Left ventricle myocardium inferior (tissue), 1 donor: ENCODE results near the gene BMP7. TPM values are rescaled to one million over a fixed set of nuclear protein-coding genes. Genes with fewer than 3 reads are reported as not detected.

Source experiments
- DNase-seq: peaks from one replicate; pipeline ENCODE4 v3.0.0-alpha.2; 2020
- H3K27ac ChIP-seq: fragments of 200-600 bp; replicated peaks from 2 replicates; pipeline ENCODE4 v1.8.0; 2021
- H3K27me3 ChIP-seq: fragments of 200-600 bp; 2 replicates; pipeline ENCODE4 v1.8.0; 2021; ENCODE audit warnings: low read depth
- H3K36me3 ChIP-seq: fragments of 200-600 bp; 2 replicates; pipeline ENCODE4 v1.8.0; 2021
- H3K4me1 ChIP-seq: fragments of 200-600 bp; 2 replicates; pipeline ENCODE4 v1.8.0; 2021
- H3K4me3 ChIP-seq: fragments of 200-600 bp; 2 replicates; pipeline ENCODE4 v1.8.0; 2021; ENCODE audit warnings: mild to moderate bottlenecking, moderate library complexity
- H3K9me3 ChIP-seq: fragments of 200-600 bp; replicated peaks from 2 replicates; pipeline ENCODE4 v1.8.0; 2021
- CTCF ChIP-seq: fragments of 200-600 bp; IDR thresholded peaks from 2 replicates; pipeline ENCODE4 v1.8.0; 2021; ENCODE audit warnings: antibody characterized with exemption, mild to moderate bottlenecking, borderline replicate concordance
- intact Hi-C: fragments of 100-400 bp; cut with micrococcal nuclease; formaldehyde crosslinking; loops from one replicate; pipeline ENCODE4 v1.11.0; 2022
- total RNA-seq: library from RNA; stranded (reverse); fragmentation: NEBNext Ultra II Directional; extraction: Animal tissue kit (Norgen Biotek cat#: 25700); gene quantifications from one replicate; pipeline ENCODE4 v1.2.1, GENCODE V29; 2021
- donor health status: DM: no; HTN: yes; CAD: no; lungs with severe emphysema.

The BMP7 gene
- total RNA-seq, 1 donor from 2014 or later, result 19.9 TPM

DNA sequence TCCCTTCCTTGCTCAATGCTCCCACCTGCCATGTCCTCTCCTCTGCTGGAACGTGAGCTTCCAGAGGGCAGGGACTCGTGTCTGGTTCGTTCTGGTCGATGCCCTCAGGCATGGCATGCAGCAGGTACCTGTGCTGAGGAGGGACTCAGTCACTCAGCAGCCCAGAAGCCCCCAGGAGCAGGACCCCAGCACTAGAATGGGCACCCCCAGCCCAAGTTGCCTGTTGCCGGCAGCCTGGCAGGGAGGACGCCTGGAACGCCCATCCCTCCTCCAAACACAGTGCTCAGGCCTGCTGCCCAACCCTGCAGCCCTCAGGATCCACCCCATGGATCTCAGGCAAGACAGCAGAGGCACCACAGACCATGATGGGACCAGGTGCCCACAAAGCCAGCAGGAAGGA lies 40.6 kb downstream of the BMP7 start:
- Histone ChIP-seq H3K27ac (no peak overlapping the region), H3K4me1 (peaks cover 14% of the 10 kb centered on the region), H3K36me3 (no peaks in the 10 kb centered on the region), H3K27me3 (peaks cover 5% of the 10 kb centered on the region), H3K9me3 (no peaks in the 10 kb centered on the region), H3K4me3 (no peak overlapping the region)
- no peak for TF ChIP-seq CTCF
- DNase-seq, result no peak
- intact Hi-C loops, result no loop called here

DNA sequence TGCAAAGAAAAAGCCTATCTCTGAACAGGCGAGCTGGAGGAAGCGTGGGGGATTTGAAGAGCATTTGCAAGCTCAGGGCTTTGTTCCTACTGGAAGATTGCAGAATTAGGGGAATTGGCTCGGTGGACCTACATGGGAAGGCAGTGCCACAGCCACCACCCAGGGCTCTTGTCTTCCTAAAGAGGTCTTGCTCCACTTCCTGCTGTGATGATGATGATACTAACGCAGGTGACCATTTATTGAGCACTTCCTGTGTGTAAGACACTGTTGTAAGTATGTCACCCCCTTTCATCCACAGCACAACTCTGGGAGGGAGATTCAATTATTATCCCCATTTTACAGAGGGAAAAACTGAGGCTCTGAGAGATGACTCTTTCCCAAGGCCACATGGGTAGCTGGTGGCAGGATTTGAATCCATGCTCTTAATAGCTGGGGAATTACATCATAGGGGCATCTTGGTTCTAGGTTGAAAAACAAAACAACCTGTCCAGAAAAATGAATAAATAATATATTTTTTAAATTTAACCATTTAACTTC lies 41.2 kb downstream of the BMP7 start:
- Histone ChIP-seq H3K9me3 (no peaks in the 10 kb centered on the region), H3K36me3 (no peaks in the 10 kb centered on the region), H3K27me3 (peaks cover 7% of the 10 kb centered on the region), H3K4me3 (no peak overlapping the region), H3K4me1 (peaks cover 14% of the 10 kb centered on the region), H3K27ac (no peak overlapping the region)
- no peak for DNase-seq
- TF ChIP-seq CTCF, result no peak
- intact Hi-C loops, result no loop called here

- intact Hi-C loops, result no loop called here
- no peak for DNase-seq
- no peak for TF ChIP-seq CTCF
- Histone ChIP-seq H3K9me3 (no peaks in the 10 kb centered on the region), H3K4me1 (peaks cover 14% of the 10 kb centered on the region), H3K27ac (no peak overlapping the region), H3K27me3 (peaks cover 7% of the 10 kb centered on the region), H3K36me3 (no peaks in the 10 kb centered on the region), H3K4me3 (no peak overlapping the region)
Measured at GRCh38 chr20:57224641-57225138, 41.8 kb downstream of the BMP7 start.

- Histone ChIP-seq H3K36me3 (no peaks in the 10 kb centered on the region), H3K27me3 (peaks cover 7% of the 10 kb centered on the region), H3K9me3 (no peaks in the 10 kb centered on the region), H3K4me1 (peaks cover 14% of the 10 kb centered on the region), H3K27ac (no peak overlapping the region), H3K4me3 (no peak overlapping the region)
- DNase-seq, result peak; percentile 27
- no peak for TF ChIP-seq CTCF
- intact Hi-C loops, result no loop called here
Measured at GRCh38 chr20:57223648-57224489, 42.6 kb downstream of the BMP7 start.

DNA sequence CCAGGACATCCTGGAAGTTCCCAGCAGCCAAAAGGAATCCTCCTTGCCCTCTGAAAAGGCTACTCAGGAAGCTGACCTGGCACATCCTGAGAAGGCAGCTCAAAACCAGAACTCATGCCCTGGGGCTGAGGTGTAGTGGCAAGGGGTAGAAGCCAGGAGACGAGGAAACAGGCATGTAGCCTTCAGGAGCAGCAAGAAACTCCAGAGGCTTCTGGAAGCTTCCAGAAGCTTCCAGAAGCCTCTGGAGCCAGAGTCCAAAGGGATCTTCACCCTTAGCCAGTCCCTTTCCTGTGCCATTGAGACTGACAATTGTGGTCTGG lies 43.9 kb downstream of the BMP7 start:
- intact Hi-C loops, result no loop called here
- Histone ChIP-seq H3K4me3 (no peak overlapping the region), H3K27ac (no peak overlapping the region), H3K36me3 (no peaks in the 10 kb centered on the region), H3K9me3 (no peaks in the 10 kb centered on the region), H3K4me1 (peaks cover 14% of the 10 kb centered on the region), H3K27me3 (peaks cover 7% of the 10 kb centered on the region)
- TF ChIP-seq CTCF, result no peak
- DNase-seq, result no peak
